HepG2 (cell line): ENCODE results near the gene HHEX. TPM values are rescaled to one million over a fixed set of nuclear protein-coding genes. Genes with fewer than 3 reads are reported as not detected.

Experiments
- CBX1 ChIP-seq: IDR thresholded peaks from one replicate; pipeline ENCODE4 v1.6.1; 2016; ENCODE audit warnings: antibody characterized with exemption, low read depth
- GATAD2A ChIP-seq: IDR thresholded peaks from 2 replicates; pipeline ENCODE4 v1.6.1; 2016
- GTF3A ChIP-seq: sonication (generic); formaldehyde crosslinking; conservative IDR thresholded peaks from 2 replicates; pipeline ENCODE4 v1.4.0; 2020; ENCODE audit warnings: mild to moderate bottlenecking, missing genetic modification reagents
- HDAC1 ChIP-seq: sonication (generic); formaldehyde crosslinking; IDR thresholded peaks from 2 replicates; pipeline ENCODE4 v1.5.1; 2020; ENCODE audit warnings: mild to moderate bottlenecking, missing genetic modification reagents
- JUN ChIP-seq: sonication (generic); formaldehyde crosslinking; IDR thresholded peaks from 2 replicates; pipeline ENCODE4 v1.4.0; 2020; ENCODE audit warnings: mild to moderate bottlenecking, missing genetic modification reagents
- MYPOP ChIP-seq: sonication (generic); formaldehyde crosslinking; IDR thresholded peaks from 2 replicates; pipeline ENCODE4 v1.8.1; 2023; ENCODE audit warnings: mild to moderate bottlenecking, moderate library complexity, missing genetic modification reagents
- NCOA2 ChIP-seq: sonication (generic); formaldehyde crosslinking; IDR thresholded peaks from 2 replicates; pipeline ENCODE4 v1.8.0; 2022; ENCODE audit warnings: inconsistent platforms
- NCOA5 ChIP-seq: sonication (generic); formaldehyde crosslinking; IDR thresholded peaks from 2 replicates; pipeline ENCODE4 v1.4.0; 2020; ENCODE audit warnings: missing genetic modification reagents
- NR2F2 ChIP-seq: IDR thresholded peaks from 2 replicates; pipeline ENCODE4 v1.6.1; 2012; ENCODE audit warnings: low read depth, inconsistent platforms, borderline replicate concordance
- PAF1 ChIP-seq: IDR thresholded peaks from 2 replicates; pipeline ENCODE4 v1.6.1; 2016; ENCODE audit warnings: missing genetic modification reagents, missing compliant biosample characterization
- PRDM4 ChIP-seq: sonication (generic); formaldehyde crosslinking; IDR thresholded peaks from 2 replicates; pipeline ENCODE4 v1.9.0; 2021; ENCODE audit warnings: missing genetic modification reagents, borderline replicate concordance
- RFX5 ChIP-seq: IDR thresholded peaks from 2 replicates; pipeline ENCODE4 v1.6.1; 2011; ENCODE audit warnings: low read depth, low read length, improper control_type of control experiment
- RFXAP ChIP-seq: sonication (generic); formaldehyde crosslinking; IDR thresholded peaks from 2 replicates; pipeline ENCODE4 v1.4.0; 2020; ENCODE audit warnings: missing genetic modification reagents, borderline replicate concordance
- RNF219 ChIP-seq: sonication (generic); formaldehyde crosslinking; IDR thresholded peaks from 2 replicates; pipeline ENCODE4 v1.5.0; 2020; ENCODE audit warnings: mild to moderate bottlenecking, missing genetic modification reagents
- RXRA ChIP-seq: sonication (generic); formaldehyde crosslinking; IDR thresholded peaks from 2 replicates; pipeline ENCODE4 v1.5.1; 2020; ENCODE audit warnings: missing genetic modification reagents
- TCF7 ChIP-seq: sonication (generic); IDR thresholded peaks from 2 replicates; pipeline ENCODE4 v1.6.1; 2016; ENCODE audit warnings: antibody characterized with exemption, low read depth
- WIZ ChIP-seq: sonication (generic); formaldehyde crosslinking; IDR thresholded peaks from 2 replicates; pipeline ENCODE4 v1.5.1; 2020; ENCODE audit warnings: mild to moderate bottlenecking, missing genetic modification reagents
- ZBTB2 ChIP-seq: sonication (generic); formaldehyde crosslinking; IDR thresholded peaks from 2 replicates; pipeline ENCODE4 v1.8.0; 2022; ENCODE audit warnings: low read depth, missing genetic modification reagents
- ZNF17 ChIP-seq: sonication (generic); formaldehyde crosslinking; IDR thresholded peaks from 2 replicates; pipeline ENCODE4 v1.5.0; 2020; ENCODE audit warnings: mild to moderate bottlenecking, missing genetic modification reagents
- ZNF24 ChIP-seq: fragments of 450-650 bp; IDR thresholded peaks from 2 replicates; pipeline ENCODE4 v1.6.1; 2017; ENCODE audit warnings: antibody characterized with exemption, mild to moderate bottlenecking
- ZNF335 ChIP-seq: sonication (generic); formaldehyde crosslinking; IDR thresholded peaks from 2 replicates; pipeline ENCODE4 v1.4.0; 2020; ENCODE audit warnings: missing genetic modification reagents
- ZNF354B ChIP-seq: sonication (generic); formaldehyde crosslinking; IDR thresholded peaks from 2 replicates; pipeline ENCODE4 v1.8.0; 2022; ENCODE audit warnings: mild to moderate bottlenecking, missing genetic modification reagents
- ZNF430 ChIP-seq: sonication (generic); formaldehyde crosslinking; IDR thresholded peaks from 2 replicates; pipeline ENCODE4 v1.9.0; 2021; ENCODE audit warnings: mild to moderate bottlenecking, missing genetic modification reagents
- ZNF616 ChIP-seq: sonication (generic); formaldehyde crosslinking; IDR thresholded peaks from 2 replicates; pipeline ENCODE4 v1.5.0; 2020; ENCODE audit warnings: low read depth, mild to moderate bottlenecking, missing genetic modification reagents
- ZNF672 ChIP-seq: sonication (generic); formaldehyde crosslinking; IDR thresholded peaks from 2 replicates; pipeline ENCODE4 v1.8.1; 2022; ENCODE audit warnings: missing genetic modification reagents
- ZNF7 ChIP-seq: IDR thresholded peaks from 2 replicates; pipeline ENCODE4 v1.6.1; 2016; ENCODE audit warnings: missing biosample characterization, missing genetic modification reagents
- polyA plus RNA-seq, 8 experiments: library from polyadenylated mRNA; depleted of rRNA in 3 of 8; stranded (reverse) in 7 of 8; unstranded in 1 of 8; fragments of >200 nt; fragmentation: Illumina TruSeq in 4 of 8; extraction: Trizol in 4 of 8; gene quantifications; 2 replicates each; pipeline versions ENCODE4 v1.2.1 to v1.2.3, GENCODE V29; 2011 to 2016; ENCODE audit warnings: low read depth in 4 of 8, missing spikeins in 1 of 8, mixed read lengths in 1 of 8; ENCODE audit not compliant: insufficient read depth in 1 of 8
- total RNA-seq, 5 experiments: library from RNA; depleted of rRNA; stranded (reverse); fragments of >200 nt; fragmentation: Illumina TruSeq; extraction: Trizol; gene quantifications; 2 replicates each; pipeline ENCODE4 v1.2.3, GENCODE V29; 2016; ENCODE audit warnings: low read depth in 1 of 5

HHEX gene
- total and polyA plus RNA-seq, 2 of the 13 experiments (the other 11 are each of a cell fraction or from before 2014, with no cell fraction given), result 44.5 to 48.7 TPM

- TF ChIP-seq PRDM4 (CRISPR knock-in tag) (no peak), RNF219 (CRISPR knock-in tag) (peak; percentile 93; the same call in 1 of the 2 replicates), RFXAP (CRISPR knock-in tag) (no peak), WIZ (no peak; the same call in 1 of the 2 replicates), MYPOP (CRISPR knock-in tag) (peak; percentile 38; the same call in 1 of the 2 replicates), ZNF24 (no peak), ZNF335 (CRISPR knock-in tag) (no peak), NCOA2 (CRISPR knock-in tag) (no peak), RXRA (CRISPR knock-in tag) (peak; percentile 51; the same call in 1 of the 2 replicates), GTF3A (CRISPR knock-in tag) (no peak), ZNF672 (CRISPR knock-in tag) (no peak), NCOA5 (CRISPR knock-in tag) (no peak), GATAD2A (CRISPR knock-in tag) (peak; percentile 33; the same call in 1 of the 2 replicates), ZBTB2 (CRISPR knock-in tag) (no peak), HDAC1 (peak; percentile 63), CBX1 (no peak), ZNF430 (CRISPR knock-in tag) (peak; percentile 30), ZNF7 (no peak), NR2F2 (no peak), ZNF17 (CRISPR knock-in tag) (no peak), JUN (CRISPR knock-in tag) (no peak), RFX5 (no peak), ZNF354B (CRISPR knock-in tag) (no peak), PAF1 (CRISPR knock-in tag) (no peak), TCF7 (no peak), ZNF616 (CRISPR knock-in tag) (no peak)
Measured at GRCh38 chr10:92688927-92689662, 660 bp upstream of the HHEX start (continued).
